22Rv1 (cell line): Measurements from ENCODE around the gene KRT84.

Experiments used
- H3K27ac ChIP-seq: fragments of 450-650 bp; 2 replicates; pipeline ENCODE4 v1.5.1; 2017
- ZFX ChIP-seq: fragments of 450-650 bp; IDR thresholded peaks from 2 replicates; pipeline ENCODE4 v1.6.1; 2017; ENCODE audit warnings: antibody characterized with exemption, borderline replicate concordance
- TF ChIP-seq, protein P1 (sequence below): fragments of 450-650 bp; IDR thresholded peaks from 2 replicates; pipeline ENCODE4 v1.5.1; 2017; ENCODE audit warnings: mild to moderate bottlenecking

Gene KRT84

GRCh38 chr12:52338241-52338960, 47.1 kb downstream of the KRT84 start:
- TF ChIP-seq, protein P1, sequence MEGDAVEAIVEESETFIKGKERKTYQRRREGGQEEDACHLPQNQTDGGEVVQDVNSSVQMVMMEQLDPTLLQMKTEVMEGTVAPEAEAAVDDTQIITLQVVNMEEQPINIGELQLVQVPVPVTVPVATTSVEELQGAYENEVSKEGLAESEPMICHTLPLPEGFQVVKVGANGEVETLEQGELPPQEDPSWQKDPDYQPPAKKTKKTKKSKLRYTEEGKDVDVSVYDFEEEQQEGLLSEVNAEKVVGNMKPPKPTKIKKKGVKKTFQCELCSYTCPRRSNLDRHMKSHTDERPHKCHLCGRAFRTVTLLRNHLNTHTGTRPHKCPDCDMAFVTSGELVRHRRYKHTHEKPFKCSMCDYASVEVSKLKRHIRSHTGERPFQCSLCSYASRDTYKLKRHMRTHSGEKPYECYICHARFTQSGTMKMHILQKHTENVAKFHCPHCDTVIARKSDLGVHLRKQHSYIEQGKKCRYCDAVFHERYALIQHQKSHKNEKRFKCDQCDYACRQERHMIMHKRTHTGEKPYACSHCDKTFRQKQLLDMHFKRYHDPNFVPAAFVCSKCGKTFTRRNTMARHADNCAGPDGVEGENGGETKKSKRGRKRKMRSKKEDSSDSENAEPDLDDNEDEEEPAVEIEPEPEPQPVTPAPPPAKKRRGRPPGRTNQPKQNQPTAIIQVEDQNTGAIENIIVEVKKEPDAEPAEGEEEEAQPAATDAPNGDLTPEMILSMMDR: no peak
- no peak for TF ChIP-seq ZFX
- no peak overlapping the region for H3K27ac ChIP-seq

DNA sequence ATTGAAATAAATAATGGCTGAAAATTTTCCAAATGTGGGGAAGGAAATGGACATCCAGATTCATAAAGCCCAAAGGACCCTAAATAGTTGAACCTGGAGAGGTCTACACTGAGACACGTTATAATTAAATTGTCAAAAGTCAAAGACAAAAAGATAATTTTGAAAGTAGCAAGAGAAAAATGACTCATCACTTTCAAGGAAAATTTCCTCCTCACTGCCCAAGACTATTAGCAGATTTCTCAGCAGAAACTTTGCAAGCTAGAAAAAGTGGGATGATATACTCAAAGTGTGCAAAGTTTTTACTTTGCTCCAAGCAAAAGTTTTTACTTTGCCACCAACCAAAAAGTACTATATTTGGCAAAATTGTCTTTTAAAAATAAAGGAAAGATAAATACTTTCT, 48.4 kb downstream of the KRT84 start:
- no peak overlapping the region for H3K27ac ChIP-seq
- no peak for TF ChIP-seq ZFX
- TF ChIP-seq, protein P1: no peak

DNA sequence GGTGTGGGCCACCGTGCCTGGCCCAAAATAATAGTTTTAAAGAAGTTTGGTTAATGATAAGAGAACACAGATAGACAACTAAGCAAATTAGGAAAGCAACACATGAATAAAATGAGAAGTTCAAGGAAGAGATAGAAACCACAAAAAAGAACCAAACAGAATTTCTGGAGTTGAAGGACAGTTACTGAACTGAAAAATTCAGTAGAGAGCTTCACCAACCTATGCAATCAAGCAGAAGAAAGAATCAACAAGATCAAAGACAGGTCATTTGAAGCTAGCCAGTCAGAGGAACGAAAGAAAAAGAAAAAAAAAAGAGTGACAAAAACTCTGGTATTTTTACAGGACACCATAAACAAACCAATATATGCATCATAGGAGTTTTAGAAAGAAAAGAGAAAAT, 48.8 kb downstream of the KRT84 start:
- TF ChIP-seq, protein P1: no peak
- no peak for TF ChIP-seq ZFX
- H3K27ac ChIP-seq: no peak overlapping the region

DNA sequence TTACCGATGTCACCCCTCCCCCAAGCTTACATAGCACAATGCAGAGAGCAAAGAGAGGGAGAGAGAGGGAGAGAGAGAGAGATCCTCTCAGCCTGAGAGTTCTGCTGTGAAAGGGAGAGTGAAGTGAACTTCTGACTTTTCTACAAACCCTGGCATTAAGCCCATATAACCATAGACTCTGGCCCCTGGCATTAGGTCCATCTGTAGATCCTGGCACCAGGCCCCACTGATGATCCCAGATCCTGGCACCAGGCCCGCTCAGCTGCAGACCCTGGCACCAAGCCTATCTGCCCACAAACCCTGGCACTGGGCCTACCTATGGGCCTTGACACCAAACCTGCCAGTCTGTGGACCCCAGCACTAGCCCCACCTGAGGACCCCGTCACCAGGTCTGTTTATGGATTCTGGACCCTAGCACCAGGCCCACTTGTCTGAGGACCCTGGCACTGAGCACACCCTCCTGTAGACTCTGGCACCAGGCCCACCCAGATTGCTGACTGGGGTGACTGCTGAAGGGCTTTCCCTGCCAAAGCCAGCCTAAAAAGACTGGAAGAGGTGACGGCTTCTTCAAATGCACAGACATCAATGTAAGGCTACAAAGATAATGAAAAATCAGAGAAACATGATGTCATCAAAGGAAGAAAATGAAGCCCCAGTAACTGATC, 49.7 kb downstream of the KRT84 start:
- no peak overlapping the region for H3K27ac ChIP-seq
- TF ChIP-seq, protein P1: no peak
- no peak for TF ChIP-seq ZFX

- no peak overlapping the region for H3K27ac ChIP-seq
- TF ChIP-seq ZFX: no peak
- TF ChIP-seq, protein P1: no peak
These were observed 51.3 kb downstream of the KRT84 start for GRCh38 chr12:52334185-52334584.

DNA sequence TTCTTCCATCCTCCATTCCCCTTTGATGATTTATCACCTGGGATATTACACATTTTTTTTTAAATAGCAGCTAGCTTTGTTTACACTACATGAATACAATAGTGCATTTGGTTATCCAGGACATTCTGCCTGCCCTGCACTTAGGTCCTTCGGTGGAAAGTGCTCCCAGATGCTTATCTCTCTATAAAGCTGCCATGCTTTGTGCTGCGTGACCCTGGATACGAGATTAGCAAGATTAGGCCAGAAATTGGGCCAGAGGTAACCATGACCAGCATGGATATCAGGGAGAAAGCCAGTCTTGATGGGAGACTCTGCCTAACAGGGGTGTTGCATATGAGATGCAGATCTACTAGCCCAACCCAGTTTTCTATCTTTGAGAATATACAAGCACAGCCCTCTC, 52.1 kb downstream of the KRT84 start:
- H3K27ac ChIP-seq: no peak overlapping the region
- TF ChIP-seq, protein P1: no peak
- no peak for TF ChIP-seq ZFX

DNA sequence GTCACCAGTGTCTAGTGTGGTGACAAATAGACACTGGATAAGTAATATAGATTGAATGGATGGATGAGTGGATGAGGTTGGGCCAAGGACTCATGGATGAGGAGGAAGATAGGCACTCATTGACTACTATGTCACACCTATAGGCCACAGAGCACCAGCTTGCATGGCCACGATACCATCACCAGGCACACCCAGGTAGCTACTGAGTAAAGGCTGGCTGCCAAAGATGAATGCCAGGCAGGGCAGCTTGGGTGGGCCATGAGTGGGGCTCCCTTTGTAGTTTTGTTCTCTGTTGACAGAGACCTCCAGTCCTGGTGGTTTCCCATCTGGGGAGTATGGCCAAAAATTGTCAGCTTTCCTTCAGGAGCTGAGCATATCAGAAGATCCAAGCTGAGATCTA, 53.1 kb downstream of the KRT84 start:
- no peak overlapping the region for H3K27ac ChIP-seq
- no peak for TF ChIP-seq ZFX
- TF ChIP-seq, protein P1: no peak
